Femur (tissue), 1 donor: ENCODE measurements around the gene MVB12A.
A peak's percentile ranks its signal among the peaks of the same experiment; 100 is the strongest.

Source experiments
- DNase-seq: peaks from one replicate; pipeline ENCODE4 v3.0.0-alpha.2; 2017

MVB12A gene

DNA sequence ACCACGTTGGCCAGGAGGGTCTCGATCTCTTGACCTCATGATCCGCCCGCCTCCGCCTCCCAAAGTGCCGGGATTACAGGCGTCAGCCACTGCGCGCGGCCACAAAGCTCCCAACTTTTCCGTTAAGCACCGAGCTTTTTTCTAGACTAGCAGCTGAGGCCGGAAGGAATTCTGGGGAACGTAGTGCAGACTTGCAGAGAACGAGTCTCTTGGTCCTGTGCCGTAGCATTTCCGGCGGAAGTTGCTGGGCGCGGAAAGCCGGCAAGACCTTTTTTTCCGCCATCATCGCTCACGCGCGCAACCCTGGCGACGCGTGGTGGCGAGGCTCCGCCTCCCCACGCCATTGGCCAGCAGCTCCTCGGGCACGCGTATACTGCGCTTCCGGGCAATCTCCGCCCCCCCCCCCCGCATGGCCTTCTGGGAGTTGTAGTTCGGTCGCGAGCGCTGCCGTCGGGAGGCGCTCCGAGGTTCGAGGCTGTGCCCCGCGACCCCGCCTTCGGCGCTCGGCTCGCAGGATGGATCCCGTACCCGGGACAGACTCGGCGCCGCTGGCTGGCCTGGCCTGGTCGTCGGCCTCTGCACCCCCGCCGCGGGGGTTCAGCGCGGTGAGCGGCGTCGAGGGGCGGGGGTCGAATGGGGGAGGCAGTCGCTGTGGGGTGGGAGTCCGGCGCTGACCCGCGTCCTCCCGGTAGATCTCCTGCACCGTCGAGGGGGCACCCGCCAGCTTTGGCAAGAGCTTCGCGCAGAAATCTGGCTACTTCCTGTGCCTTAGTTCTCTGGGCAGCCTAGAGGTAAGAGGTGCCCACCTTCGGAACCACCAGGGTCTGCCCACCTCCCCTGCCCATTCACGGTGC is at the start of gene MVB12A:
MVB12A (plus strand) TSS at position 427 of the 854 bp plus-strand sequence; CDS start at position 516, 89 bp downstream.
- peak; percentile 99 for DNase-seq

DNA sequence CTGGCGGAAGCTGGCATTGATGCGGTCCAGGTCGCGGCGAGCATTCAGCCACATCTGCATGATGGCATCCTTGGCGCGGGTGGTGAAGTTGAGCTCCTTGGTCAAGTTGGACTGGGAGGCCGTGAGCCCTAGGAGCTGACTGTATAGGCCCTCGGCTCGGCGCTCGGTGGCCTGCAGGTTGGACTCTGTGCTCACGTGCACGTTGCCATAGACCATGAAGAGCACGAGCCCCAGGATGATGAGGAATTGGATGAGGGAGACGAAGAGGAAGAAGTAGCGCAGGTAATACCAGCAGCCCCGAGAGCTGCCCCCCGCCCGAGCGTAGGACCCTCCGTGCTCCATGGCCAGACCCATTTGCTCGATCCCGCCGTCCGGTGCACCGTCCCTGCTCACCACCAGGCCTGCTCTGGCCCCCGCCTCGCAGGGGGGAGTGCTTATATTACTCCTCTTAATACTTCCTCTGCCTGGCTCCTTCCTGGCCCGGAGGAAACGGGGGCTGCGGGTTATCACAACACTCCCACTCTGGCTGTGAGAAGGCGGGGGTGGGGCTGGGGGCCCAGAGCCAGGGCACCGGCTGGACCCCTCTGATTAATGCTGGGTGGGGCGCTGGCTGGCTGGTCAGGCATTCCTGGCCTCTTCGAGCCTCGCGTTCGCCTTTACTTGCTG is 42.8 kb upstream of the MVB12A start, which contains the start of gene PLVAP:
PLVAP (minus strand) TSS at position 408 of the 666 bp plus-strand sequence; CDS start at position 354, 54 bp downstream.
- DNase-seq, result no peak

DNA sequence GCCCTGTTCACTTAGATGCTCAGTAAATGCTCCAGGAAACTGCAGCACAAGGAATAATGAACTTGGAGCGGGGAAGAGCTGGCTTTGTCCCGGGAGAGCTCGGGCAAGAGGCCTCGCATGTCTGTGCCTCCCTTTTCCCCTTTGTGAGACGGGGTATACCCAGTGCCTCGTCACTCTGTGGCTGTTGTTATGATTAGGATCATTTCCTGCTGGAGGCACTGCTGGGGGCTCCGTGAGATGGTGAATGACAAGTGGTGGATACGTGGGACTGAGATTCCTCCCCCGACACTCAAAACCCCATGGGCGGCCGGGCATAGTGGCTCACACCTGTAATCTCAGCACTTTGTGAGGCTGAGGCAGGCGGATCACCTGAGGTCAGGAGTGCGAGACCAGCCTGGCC is 41.6 kb upstream of the MVB12A start:
- DNase-seq, result no peak

DNA sequence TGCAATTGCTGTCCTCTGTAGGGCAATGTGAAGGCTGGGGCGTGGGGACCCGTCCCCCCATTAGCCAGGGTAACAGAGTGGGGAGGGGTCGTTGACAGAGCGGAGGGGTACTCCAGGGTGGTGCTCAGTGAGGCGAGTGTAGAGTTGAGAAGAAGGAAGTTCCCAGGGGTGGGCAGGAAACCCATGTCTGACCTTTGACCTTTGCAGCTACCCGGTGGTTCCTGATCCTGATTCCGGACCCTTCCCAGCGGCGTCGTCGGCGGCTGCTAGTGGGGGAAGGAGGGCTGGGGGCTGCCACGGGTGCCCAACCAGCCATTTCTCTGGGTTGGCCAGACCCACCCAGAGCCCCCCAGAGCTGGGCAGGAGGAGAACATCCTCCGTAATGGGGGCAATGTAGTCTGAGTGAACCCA is 40.6 kb upstream of the MVB12A start:
- peak; percentile 51 for DNase-seq

- no peak for DNase-seq
Measured at GRCh38 chr19:17380426-17381138, 39.3 kb upstream of the MVB12A start.

GRCh38 chr19:17385878-17386611 is 33.8 kb upstream of the MVB12A start:
- peak; percentile 81 for DNase-seq

GRCh38 chr19:17389288-17389687 is 30.6 kb upstream of the MVB12A start:
- DNase-seq, result no peak

DNA sequence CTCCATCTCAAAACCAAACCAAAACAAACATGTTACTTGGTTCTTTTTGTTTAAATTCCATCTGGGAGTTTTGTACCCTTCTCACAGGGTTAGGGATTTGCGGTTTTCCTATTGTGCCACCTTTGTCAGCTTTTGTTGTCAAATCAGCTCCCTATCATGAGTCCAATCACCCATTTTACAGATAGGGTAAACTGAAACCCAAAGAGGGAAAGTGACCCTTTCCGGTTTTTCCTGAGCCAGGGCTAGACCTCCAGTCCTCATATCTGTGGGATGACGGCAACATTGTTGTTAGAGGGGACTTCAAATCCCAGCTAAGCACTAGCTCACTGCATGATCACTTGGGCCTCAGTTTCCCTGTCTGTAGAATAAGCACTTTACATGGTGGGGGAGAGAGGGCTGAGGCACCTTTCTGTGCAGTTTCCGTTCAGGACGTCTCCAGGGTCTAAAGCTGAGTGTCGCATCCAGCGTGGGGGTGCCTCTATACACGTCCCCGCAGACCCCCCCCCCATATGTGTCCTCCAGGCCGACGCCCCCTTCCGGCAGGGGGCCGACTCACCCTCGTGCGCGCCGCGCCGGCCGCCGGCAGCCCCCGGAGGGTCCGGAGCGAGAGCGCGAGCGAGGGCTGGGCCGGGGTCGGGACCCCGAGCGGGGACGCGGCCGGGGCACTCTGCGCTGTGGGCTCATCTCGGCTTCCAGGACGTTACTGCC is 29.7 kb upstream of the MVB12A start:
- DNase-seq, result no peak

DNA sequence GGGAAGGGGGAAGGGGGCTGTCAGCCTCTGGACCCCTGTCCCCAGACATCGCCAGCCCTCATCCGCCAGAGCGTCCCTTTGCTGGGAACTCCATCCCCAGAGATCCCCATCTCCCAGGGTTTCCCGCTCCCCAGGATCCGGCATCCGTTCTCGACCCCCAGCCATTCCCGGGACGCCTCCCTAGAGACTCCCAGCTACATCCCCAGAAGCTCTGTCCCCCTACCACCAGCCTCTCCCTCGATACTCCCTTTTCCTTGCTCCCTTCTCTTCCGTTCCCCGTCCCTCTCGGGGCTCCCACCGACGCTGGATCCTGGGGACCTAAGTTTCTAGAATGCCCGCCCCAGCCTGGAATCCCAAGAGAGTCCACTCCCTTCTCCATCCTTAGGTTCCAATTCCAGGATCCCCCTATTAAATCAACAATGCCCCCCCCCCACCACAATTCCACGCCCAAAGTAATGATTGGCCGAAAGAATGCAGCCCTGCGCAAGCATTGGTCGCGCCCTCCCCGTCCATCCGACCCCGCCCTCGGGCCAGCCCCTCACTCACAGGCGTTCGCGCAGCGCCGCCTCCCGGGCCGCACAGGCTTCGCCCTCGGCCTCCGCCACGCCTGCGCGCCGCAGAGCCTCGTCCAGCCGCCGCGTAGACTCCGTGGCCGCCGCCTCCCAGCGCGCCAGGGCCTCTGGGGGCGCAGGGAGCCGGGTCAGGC is 29.0 kb upstream of the MVB12A start:
- peak; percentile 95 for DNase-seq

GRCh38 chr19:17391371-17392151 is 28.3 kb upstream of the MVB12A start:
- DNase-seq, result no peak

GRCh38 chr19:17393002-17393401 is 26.8 kb upstream of the MVB12A start:
- peak; percentile 65 for DNase-seq

- DNase-seq, result peak; percentile 54
Measured at GRCh38 chr19:17393914-17394313, 25.9 kb upstream of the MVB12A start, which contains the start of gene CCDC194. CCDC194 (minus strand) TSS chr19:17394196; CDS start chr19:17394158, 38 bp downstream.

DNA sequence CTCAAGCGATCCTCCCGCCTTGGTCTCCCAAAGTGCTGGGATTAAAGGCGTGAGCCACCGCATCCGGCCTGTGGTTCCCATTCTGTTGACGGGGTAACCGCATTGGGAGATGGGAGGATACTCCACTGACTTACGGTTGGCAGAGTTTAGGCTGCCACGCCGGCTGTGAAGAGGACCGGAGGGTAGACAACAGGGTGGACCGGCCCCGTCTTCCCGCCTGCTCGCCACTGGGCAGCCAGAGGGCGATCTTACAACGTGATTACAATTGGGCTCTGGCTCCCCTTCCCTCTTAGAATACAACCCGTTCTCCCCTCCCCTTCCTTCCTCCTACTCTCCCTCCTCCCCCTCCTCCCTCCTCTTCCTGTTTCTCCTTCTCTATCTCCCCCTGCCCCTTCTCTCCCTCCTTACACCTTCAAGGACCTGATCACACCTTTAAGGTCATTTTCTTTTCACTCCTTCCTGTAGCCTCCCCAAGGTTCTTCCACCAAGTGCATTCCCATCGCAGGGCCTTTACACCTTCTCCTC is 24.9 kb upstream of the MVB12A start:
- DNase-seq, result peak; percentile 71

DNA sequence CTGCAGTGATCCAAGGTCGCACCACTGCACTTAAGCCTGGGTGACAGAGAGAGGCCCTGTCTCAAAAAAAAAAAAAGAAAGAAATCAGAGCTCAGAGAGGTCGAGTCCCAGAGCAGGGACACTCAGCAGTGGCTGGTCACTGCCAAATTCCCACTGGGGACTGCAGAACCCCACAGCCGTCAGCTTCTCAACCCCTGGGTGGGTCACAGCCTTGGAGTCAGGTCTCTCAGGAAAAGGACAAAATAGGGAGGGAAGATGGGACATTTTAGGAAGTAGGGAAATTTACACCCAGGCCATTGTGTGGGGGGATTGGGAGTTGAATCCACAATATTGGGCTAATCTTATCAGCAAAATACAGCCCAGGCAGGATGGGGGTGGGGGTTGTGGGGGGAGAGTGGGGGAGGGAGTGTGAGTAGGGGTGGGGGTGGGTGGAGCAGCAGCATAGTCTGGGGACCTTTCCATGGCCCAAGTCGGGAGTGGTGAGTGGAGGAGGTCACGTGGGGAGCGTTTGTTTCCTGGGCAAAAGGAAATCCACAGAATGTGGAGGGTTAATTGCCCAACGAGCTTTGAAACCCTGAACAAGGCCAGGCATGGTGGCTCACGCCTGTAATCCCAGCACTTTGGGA is 20.8 kb upstream of the MVB12A start:
- no peak for DNase-seq

GRCh38 chr19:17401628-17402027 is 18.2 kb upstream of the MVB12A start:
- DNase-seq, result no peak

GRCh38 chr19:17402982-17403855 is 16.6 kb upstream of the MVB12A start:
- DNase-seq, result no peak

DNA sequence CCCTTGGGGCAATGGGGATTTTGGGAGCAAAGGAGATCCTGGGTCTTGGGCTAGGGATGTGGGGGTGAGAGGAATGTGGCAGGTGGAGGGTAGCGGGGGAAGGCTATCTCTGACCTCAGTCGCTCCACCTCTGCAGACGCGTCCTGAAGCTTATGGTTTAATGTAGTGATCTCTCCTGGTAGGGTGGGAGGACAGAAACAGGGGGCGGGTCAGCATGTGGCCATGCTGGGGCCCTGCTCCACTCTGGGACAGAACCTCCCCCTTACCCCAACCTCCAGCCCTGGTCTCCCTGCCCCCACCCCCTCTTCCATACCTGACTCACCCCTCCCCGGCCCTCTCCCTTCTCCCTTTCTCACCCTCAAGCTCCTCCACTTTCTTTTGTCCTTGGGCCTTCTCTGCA is 15.8 kb upstream of the MVB12A start:
- no peak for DNase-seq

DNA sequence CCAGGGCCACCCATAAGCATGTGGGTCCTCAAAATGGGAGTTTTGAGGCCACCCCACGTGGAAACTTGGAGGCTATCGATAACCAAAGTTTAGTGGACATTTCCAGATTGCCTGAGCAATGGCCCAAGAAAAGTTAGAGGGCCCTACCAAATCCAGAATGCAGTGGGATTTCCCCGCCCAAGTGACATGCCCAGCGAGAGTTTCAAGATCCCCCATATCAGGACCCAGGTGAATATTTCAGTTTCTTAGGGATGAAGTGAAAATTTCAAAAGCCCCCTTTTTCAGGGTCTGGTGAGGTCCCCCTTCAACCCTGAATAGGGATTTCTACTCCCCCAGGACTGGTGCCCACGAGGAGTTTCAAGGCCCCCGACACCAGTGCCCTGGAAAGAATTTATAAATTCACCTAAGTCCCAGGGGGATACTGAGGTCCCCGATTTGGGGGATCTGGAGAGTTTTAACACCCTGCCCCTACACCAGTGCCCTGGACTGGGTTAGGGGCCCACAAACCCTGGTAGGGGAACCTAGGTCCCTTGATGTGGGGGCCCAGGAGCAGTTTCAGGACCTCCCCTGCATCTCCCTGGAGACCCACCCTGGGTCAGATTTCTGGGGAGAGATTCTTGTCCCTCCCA is 15.1 kb upstream of the MVB12A start:
- DNase-seq, result no peak
